Fibroblast of the aortic adventitia (primary cell): ENCODE results near the gene GJB6. TPM values are rescaled to one million over a fixed set of nuclear protein-coding genes. Genes with fewer than 3 reads are reported as not detected.
"Not testable (repeated sequence)": the region's sequence is repeated elsewhere in the genome, so short reads cannot be mapped to it uniquely, and the experiment has no call there.

Source experiments
- DNase-seq: peaks from one replicate; pipeline ENCODE4 v3.0.0-alpha.2; 2010; ENCODE audit warnings: low read depth
- H3K4me3 ChIP-seq: 2 replicates; pipeline ENCODE4 v1.5.1; 2011; ENCODE audit warnings: low read depth, mild to moderate bottlenecking, control low read depth, low read length, moderate library complexity
- total RNA-seq: library from RNA; depleted of rRNA; stranded (reverse); fragments of >200 nt; gene quantifications from 2 replicates; pipeline ENCODE4 v1.2.3, GENCODE V29; 2012; ENCODE audit warnings: low replicate concordance
- TF ChIP-seq, protein P1 (sequence below): IDR thresholded peaks from 2 replicates; pipeline ENCODE4 v1.5.1; 2011; ENCODE audit warnings: mild to moderate bottlenecking, low read length, control low read depth, inconsistent platforms; ENCODE audit not compliant: insufficient read depth

The GJB6 gene
- total RNA-seq: not detected in 2 replicates

DNA sequence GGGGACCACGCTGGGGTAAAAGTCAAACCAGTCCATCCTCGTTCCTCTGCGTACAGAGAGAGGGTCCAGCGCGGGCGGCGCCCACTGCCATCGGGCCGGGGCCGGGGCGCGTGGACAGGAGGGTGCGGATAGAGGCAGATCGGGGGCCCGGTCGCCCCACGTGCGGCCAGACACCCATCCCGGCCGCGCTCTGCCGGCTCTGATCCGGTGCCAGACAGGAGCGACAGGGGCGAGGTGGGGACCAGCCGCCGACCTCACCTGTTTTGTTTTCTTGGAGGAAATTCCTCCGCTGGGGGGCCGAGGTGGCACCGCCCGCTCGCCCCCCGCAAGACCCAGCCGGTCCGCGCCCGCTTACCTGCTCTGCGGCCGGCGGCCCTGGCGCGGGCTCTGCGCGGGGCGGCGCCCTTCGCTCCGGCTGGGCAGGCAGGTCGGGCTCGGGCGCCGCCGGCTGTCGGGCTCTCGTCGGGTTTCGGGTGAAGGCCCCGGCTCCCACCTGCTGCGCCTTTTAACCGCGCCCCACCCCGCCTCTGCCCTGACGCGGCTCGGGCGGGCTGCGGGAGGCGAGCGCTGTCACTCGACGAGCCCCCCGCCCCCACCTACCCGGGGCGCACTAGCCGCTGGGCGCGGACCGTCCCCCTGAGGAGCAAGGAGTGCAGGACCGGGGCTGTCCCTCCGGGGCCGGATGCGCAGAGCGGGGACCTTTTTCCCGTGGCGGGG, at the start of gene GJB6:
TSS of gene GJB6 (minus strand) at position 481 of the 717 bp plus-strand sequence. CDS start 8,839 bp downstream, outside the sequence.
- no peak within 1 kb of the TSS for H3K4me3 ChIP-seq
- TF ChIP-seq, protein P1, sequence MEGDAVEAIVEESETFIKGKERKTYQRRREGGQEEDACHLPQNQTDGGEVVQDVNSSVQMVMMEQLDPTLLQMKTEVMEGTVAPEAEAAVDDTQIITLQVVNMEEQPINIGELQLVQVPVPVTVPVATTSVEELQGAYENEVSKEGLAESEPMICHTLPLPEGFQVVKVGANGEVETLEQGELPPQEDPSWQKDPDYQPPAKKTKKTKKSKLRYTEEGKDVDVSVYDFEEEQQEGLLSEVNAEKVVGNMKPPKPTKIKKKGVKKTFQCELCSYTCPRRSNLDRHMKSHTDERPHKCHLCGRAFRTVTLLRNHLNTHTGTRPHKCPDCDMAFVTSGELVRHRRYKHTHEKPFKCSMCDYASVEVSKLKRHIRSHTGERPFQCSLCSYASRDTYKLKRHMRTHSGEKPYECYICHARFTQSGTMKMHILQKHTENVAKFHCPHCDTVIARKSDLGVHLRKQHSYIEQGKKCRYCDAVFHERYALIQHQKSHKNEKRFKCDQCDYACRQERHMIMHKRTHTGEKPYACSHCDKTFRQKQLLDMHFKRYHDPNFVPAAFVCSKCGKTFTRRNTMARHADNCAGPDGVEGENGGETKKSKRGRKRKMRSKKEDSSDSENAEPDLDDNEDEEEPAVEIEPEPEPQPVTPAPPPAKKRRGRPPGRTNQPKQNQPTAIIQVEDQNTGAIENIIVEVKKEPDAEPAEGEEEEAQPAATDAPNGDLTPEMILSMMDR: no peak
- DNase-seq: no peak

- not testable (repeated sequence) for H3K4me3 ChIP-seq, DNase-seq
Measured at GRCh38 chr13:20276901-20277300, 44.8 kb upstream of the GJB6 start.

DNA sequence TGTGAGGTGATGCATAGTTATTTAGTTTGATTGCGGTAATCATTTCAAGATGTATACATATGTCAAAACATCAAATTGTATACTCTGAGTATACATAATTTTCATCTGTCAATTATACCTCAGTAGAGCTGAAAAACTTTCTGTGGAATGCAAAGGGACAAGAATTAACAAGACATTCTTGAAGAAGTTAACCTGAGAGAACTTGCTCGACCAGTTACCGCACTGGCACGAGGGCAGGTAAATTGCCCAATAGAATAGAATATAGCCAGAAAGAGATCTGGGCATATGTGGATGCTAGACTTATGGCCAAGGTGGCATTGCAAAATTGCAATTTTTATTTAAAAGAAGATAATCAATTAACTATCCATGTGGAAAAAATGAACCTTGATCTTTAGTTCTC, 42.3 kb upstream of the GJB6 start:
- TF ChIP-seq, protein P1: no peak
- DNase-seq: no peak
- no peak overlapping the region for H3K4me3 ChIP-seq

DNA sequence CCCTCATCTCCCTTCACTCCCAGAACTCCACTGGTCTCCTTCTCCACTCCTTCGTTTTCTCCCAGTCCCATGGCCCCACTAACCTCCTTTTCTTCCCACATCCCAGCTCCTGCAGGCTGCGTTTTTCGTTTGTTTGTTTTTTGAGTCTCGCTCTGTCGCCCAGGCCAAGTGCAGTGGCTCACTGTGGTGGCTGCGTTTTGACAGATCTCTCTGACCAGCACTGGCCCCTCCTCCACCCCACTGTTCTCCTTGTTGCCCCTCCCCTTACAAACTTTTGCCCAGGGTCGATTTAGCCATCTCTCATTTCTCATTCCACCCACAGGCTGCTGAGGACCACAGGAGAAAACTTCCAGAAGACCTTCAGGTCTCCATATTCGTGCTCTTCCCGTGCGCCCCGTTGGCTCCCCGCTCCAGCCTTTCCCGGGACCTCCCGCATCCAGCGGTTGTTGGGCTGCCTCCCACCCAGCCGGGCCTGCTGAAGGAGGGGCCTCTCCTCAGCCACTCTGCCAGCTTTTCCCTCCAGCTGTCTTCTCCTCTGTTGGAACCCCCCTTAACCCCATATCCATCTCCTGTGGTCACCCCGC, 40.6 kb upstream of the GJB6 start:
- no peak overlapping the region for H3K4me3 ChIP-seq
- DNase-seq: no peak
- TF ChIP-seq, protein P1: no peak

- no peak for DNase-seq
Measured at GRCh38 chr13:20272104-20272503, 40.0 kb upstream of the GJB6 start.

DNA sequence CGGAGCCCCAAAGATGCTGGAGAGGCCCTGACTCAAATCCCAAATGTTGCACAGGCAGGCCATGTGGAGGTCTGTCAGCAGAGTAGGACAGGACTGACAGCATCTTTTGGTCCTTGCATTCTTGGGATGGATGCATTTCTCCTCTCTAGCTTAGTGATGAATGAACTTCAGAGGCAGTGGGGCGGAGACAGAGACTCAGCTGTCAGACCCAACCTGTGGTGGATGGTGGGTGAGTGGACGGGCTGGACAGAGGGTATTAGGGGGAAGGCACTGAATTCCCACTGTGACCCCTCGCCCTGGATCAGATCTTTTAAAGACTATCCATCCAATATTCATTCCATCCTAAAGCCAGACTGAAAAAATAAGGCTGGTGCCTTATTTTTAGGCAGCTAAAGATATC, 39.3 kb upstream of the GJB6 start:
- H3K4me3 ChIP-seq: no peak overlapping the region
- TF ChIP-seq, protein P1: no peak
- DNase-seq: no peak

More at GRCh38 chr13:20272104-20272503, 40.0 kb upstream of the GJB6 start:
- TF ChIP-seq, protein P1: no peak
- H3K4me3 ChIP-seq: no peak overlapping the region

- DNase-seq: no peak
- no peak overlapping the region for H3K4me3 ChIP-seq
- TF ChIP-seq, protein P1: no peak
Measured at GRCh38 chr13:20270163-20270865, 38.2 kb upstream of the GJB6 start.
